AG04450 (cell line): Measurements from ENCODE around the gene ZNF451. TPM values are rescaled to one million over a fixed set of nuclear protein-coding genes. Genes with fewer than 3 reads are reported as not detected.

ENCODE experiments used
- CTCF ChIA-PET: fragments of 300-600, 350-600 bp; formaldehyde crosslinking; extraction: SDS; loops from one replicate; lab custom pipeline; 2022; ENCODE audit warnings: antibody characterized with exemption, inconsistent platforms; lab: Charles Lee
- POLR2A ChIA-PET: fragments of 350-600 bp; formaldehyde crosslinking; extraction: SDS; loops from one replicate; lab custom pipeline; 2021; ENCODE audit warnings: antibody characterized with exemption, inconsistent platforms; lab: Yijun Ruan, JAX
- DNase-seq: peaks from one replicate; pipeline ENCODE4 v3.0.0-alpha.2; 2011; ENCODE audit warnings: low read depth, low spot score
- H3K27ac ChIP-seq: one replicate; pipeline ENCODE4 v1.5.1; 2012; ENCODE audit warnings: low read depth, low read length, control low read depth
- H3K27me3 ChIP-seq: one replicate; pipeline ENCODE4 v1.6.0; 2012; ENCODE audit warnings: low read length; ENCODE audit not compliant: control insufficient read depth, insufficient read depth
- H3K4me3 ChIP-seq: 2 replicates; pipeline ENCODE4 v1.5.1; 2011; ENCODE audit warnings: mild to moderate bottlenecking, low read depth, low read length, control low read depth
- H3K9me3 ChIP-seq: 2 replicates; pipeline ENCODE4 v1.5.1; 2012; ENCODE audit warnings: low read length; ENCODE audit not compliant: control insufficient read depth, insufficient read depth
- polyA plus RNA-seq: library from polyadenylated mRNA; depleted of rRNA; stranded (reverse); fragments of >200 nt; gene quantifications from 2 replicates; pipeline ENCODE4 v1.2.3, GENCODE V29; 2011
- TF ChIP-seq, protein P1 (sequence below): IDR thresholded peaks from 2 replicates; pipeline ENCODE4 v1.5.1; 2011; ENCODE audit warnings: low read depth, low read length, control low read depth, inconsistent platforms

ZNF451 gene
- polyA plus RNA-seq, 1 experiment: 31.6 TPM

DNA sequence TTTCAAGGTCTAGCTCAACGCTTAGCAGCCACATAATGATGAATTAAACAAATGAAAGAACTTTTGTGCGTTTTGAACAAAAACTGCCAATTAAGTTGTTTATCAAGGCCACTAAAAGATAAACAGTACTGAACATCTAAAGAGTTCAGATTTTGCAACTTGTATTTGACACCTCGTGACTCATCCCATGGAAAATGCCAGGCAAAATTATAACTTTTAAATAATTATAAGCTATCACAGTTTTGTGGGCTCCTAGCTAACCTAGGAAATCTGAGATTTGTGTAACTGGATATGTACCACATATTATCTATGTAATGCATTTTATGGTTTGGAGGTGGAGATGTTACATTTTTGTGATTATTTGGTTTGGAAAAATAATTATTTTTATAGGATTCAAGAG lies 72.5 kb downstream of the ZNF451 start:
- POLR2A ChIA-PET: interaction anchor here (0.6 to 1.0 kb wide), 4 partner anchors 9 to 478 kb away, joined by 3 read pairs; partner anchors contain the start of gene BAG2

GRCh38 chr6:57163956-57164355 lies 74.0 kb downstream of the ZNF451 start:
- ChIA-PET POLR2A (no interaction called here), CTCF (no interaction called here)
- TF ChIP-seq, protein P1, sequence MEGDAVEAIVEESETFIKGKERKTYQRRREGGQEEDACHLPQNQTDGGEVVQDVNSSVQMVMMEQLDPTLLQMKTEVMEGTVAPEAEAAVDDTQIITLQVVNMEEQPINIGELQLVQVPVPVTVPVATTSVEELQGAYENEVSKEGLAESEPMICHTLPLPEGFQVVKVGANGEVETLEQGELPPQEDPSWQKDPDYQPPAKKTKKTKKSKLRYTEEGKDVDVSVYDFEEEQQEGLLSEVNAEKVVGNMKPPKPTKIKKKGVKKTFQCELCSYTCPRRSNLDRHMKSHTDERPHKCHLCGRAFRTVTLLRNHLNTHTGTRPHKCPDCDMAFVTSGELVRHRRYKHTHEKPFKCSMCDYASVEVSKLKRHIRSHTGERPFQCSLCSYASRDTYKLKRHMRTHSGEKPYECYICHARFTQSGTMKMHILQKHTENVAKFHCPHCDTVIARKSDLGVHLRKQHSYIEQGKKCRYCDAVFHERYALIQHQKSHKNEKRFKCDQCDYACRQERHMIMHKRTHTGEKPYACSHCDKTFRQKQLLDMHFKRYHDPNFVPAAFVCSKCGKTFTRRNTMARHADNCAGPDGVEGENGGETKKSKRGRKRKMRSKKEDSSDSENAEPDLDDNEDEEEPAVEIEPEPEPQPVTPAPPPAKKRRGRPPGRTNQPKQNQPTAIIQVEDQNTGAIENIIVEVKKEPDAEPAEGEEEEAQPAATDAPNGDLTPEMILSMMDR: no peak
- Histone ChIP-seq H3K4me3 (no peak overlapping the region), H3K27me3 (no peaks in the 10 kb centered on the region), H3K27ac (no peak overlapping the region), H3K9me3 (no peaks in the 10 kb centered on the region; the same call in 1 of the 2 replicates)
- DNase-seq: no peak

More for the DNA sequence above, 72.5 kb downstream of the ZNF451 start:
- Histone ChIP-seq H3K9me3 (no peaks in the 10 kb centered on the region; the same call in 1 of the 2 replicates), H3K27ac (no peak overlapping the region), H3K27me3 (no peaks in the 10 kb centered on the region), H3K4me3 (no peak overlapping the region)
- CTCF ChIA-PET: interaction anchor here (1.4 to 2.4 kb wide), 4 partner anchors 141 to 260 kb away, joined by 4 to 9 read pairs (median 6); no protein-coding TSS in a partner anchor
- DNase-seq: no peak
- TF ChIP-seq, protein P1: no peak

- no peak overlapping the region for H3K4me3 ChIP-seq
- CTCF ChIA-PET: no interaction called here
- no peaks in the 10 kb centered on the region; the same call in 1 of the 2 replicates for H3K9me3 ChIP-seq
- no peak for DNase-seq
- TF ChIP-seq, protein P1: no peak
- H3K27ac ChIP-seq: no peak overlapping the region
- POLR2A ChIA-PET: no interaction called here
- H3K27me3 ChIP-seq: no peaks in the 10 kb centered on the region
These were observed 75.1 kb downstream of the ZNF451 start for GRCh38 chr6:57165080-57165479.

DNA sequence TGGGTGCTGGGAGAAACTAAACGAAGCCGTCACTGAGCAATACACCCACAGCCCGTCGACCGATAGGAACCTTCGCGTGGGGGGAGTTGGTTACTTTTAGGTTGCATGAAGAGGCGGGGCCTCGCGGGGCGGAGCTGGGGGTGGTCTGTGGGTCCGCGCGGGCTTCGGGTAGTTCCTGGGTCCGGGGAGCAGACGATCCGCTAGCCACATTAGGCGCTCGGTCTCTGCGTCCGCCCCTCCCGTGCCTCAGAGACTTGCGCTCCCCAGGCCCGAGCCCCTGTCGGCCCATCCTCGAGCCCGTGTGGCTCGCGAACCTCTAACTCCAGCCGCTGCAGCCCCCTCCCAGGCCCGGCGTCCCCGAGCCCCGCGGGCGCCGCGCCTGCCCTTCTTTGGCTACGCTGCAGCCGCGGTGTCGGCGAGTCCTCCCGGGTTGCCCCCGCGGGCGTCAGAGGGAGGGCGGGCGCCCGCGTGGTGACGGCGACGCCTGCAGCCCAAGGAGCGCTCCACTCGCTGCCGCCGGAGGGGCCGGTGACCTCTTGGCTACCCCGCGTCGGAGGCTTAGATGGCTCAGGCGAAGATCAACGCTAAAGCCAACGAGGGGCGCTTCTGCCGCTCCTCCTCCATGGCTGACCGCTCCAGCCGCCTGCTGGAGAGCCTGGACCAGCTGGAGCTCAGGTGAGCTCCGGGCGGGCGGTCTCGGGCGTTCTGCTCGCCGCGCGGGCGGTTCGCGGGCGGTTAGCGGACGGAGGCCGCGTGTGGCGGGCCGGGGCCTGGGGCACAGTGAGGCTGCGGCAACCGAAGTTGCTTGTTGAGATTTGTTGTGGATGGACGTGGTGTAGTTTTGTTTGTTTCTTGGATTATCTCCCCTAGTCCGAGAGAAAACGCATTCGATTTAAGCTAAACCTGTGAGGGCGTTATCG lies 82.4 kb downstream of the ZNF451 start, which contains the start of gene BAG2:
TSS of gene BAG2 (plus strand) at position 191 of the 920 bp plus-strand sequence. CDS start at position 563, 372 bp downstream.
- CTCF ChIA-PET: interaction anchor here (1.3 to 2.4 kb wide), 3 partner anchors 143 to 268 kb away, joined by 7 to 9 read pairs (median 8); partner anchors contain the start of gene PRIM2
- TF ChIP-seq, protein P1: peak; percentile 6
- peak within 1 kb of the TSS; percentile 86 for H3K4me3 ChIP-seq

More for the DNA sequence above, 82.4 kb downstream of the ZNF451 start, which contains the start of gene BAG2:
- Histone ChIP-seq H3K27ac (peak within 1 kb of the TSS; percentile 85), H3K27me3 (no peaks in the 10 kb centered on the region), H3K9me3 (no peaks in the 10 kb centered on the region)
- POLR2A ChIA-PET: interaction anchor here (0.9 to 2.0 kb wide), 12 partner anchors 9 to 268 kb away, joined by 3 to 14 read pairs (median 4); partner anchors contain the start of genes BEND6, RAB23 and ZNF451
- DNase-seq: peak; percentile 75
